RWPE2 (cell line): ENCODE results near the gene SNRNP27.
"Not testable (repeated sequence)": the region's sequence is repeated elsewhere in the genome, so short reads cannot be mapped to it uniquely, and the experiment has no call there.

Experiments used
- ATAC-seq: fragments of 200-7000 bp; cut with Tn5 transposase; 3 replicates; pipeline ENCODE4 v1.9.1; 2021; ENCODE audit warnings: low read depth
- DNase-seq: peaks from one replicate; pipeline ENCODE4 v3.0.0-alpha.2; 2020; ENCODE audit warnings: low spot score
- H3K27ac ChIP-seq: fragments of 450-650 bp; 2 replicates; pipeline ENCODE4 v1.5.1; 2017; ENCODE audit warnings: mild to moderate bottlenecking; ENCODE audit not compliant: poor library complexity, severe bottlenecking
- H3K27me3 ChIP-seq: fragments of 250-450 bp; sonication (Bioruptor Pico); 2 replicates; pipeline ENCODE4 v1.5.1; 2021; ENCODE audit warnings: mild to moderate bottlenecking, moderate library complexity; ENCODE audit not compliant: insufficient read depth, poor library complexity, severe bottlenecking
- H3K36me3 ChIP-seq: fragments of 250-450 bp; sonication (Bioruptor Pico); 2 replicates; pipeline ENCODE4 v1.5.1; 2020; ENCODE audit warnings: low read depth, mild to moderate bottlenecking, moderate library complexity
- H3K4me1 ChIP-seq: fragments of 250-450 bp; sonication (Bioruptor Pico); 2 replicates; pipeline ENCODE4 v1.5.1; 2021; ENCODE audit warnings: mild to moderate bottlenecking, moderate library complexity; ENCODE audit not compliant: insufficient read depth, poor library complexity, severe bottlenecking
- H3K4me3 ChIP-seq: fragments of 250-450 bp; sonication (Bioruptor Pico); 2 replicates; pipeline ENCODE4 v1.5.1; 2021; ENCODE audit warnings: mild to moderate bottlenecking, moderate library complexity; ENCODE audit not compliant: severe bottlenecking
- H3K9me3 ChIP-seq: fragments of 250-450 bp; sonication (Bioruptor Pico); 2 replicates; pipeline ENCODE4 v1.5.1; 2021; ENCODE audit warnings: mild to moderate bottlenecking, moderate library complexity; ENCODE audit not compliant: severe bottlenecking
- CTCF ChIP-seq: fragments of 450-650 bp; IDR thresholded peaks from one replicate; pipeline ENCODE4 v1.5.1; 2017; ENCODE audit warnings: mild to moderate bottlenecking, moderate library complexity; ENCODE audit not compliant: poor library complexity, severe bottlenecking

The SNRNP27 gene

GRCh38 chr2:69948032-69948962, 54.5 kb downstream of the SNRNP27 start:
- Histone ChIP-seq H3K9me3 (no peaks in the 10 kb centered on the region), H3K4me3 (no peak overlapping the region), H3K27me3 (no peaks in the 10 kb centered on the region), H3K27ac (peak overlapping the region; percentile 96), H3K36me3 (no peaks in the 10 kb centered on the region), H3K4me1 (peaks cover 33% of the 10 kb centered on the region)
- TF ChIP-seq CTCF: no peak
- DNase-seq (no peak), ATAC-seq (no peak)

GRCh38 chr2:69948963-69949645, 55.3 kb downstream of the SNRNP27 start:
- ATAC-seq: no peak
- DNase-seq: no peak
- TF ChIP-seq CTCF: no peak
- H3K4me1 ChIP-seq: peaks cover 33% of the 10 kb centered on the region
- H3K36me3 ChIP-seq: no peaks in the 10 kb centered on the region
- H3K27me3 ChIP-seq: no peaks in the 10 kb centered on the region
- H3K9me3 ChIP-seq: no peaks in the 10 kb centered on the region
- no peak overlapping the region for H3K4me3 ChIP-seq
- no peak overlapping the region for H3K27ac ChIP-seq

- TF ChIP-seq CTCF: no peak
- no peaks in the 10 kb centered on the region for H3K36me3 ChIP-seq
- no peaks in the 10 kb centered on the region for H3K9me3 ChIP-seq
- no peak for ATAC-seq
- H3K27ac ChIP-seq: no peak overlapping the region
- no peak overlapping the region for H3K4me3 ChIP-seq
- peaks cover 26% of the 10 kb centered on the region for H3K4me1 ChIP-seq
- no peaks in the 10 kb centered on the region for H3K27me3 ChIP-seq
- no peak for DNase-seq
Observed at GRCh38 chr2:69950241-69950640, 56.5 kb downstream of the SNRNP27 start.

GRCh38 chr2:69950671-69951070, 56.9 kb downstream of the SNRNP27 start:
- H3K27me3 ChIP-seq, ATAC-seq, DNase-seq, H3K27ac ChIP-seq, H3K36me3 ChIP-seq, H3K9me3 ChIP-seq, H3K4me3 ChIP-seq: not testable (repeated sequence)
- peaks cover 21% of the 10 kb centered on the region for H3K4me1 ChIP-seq

- DNase-seq (no peak), ATAC-seq (no peak)
- Histone ChIP-seq H3K36me3 (no peaks in the 10 kb centered on the region), H3K4me3 (no peak overlapping the region), H3K4me1 (peaks cover 3% of the 10 kb centered on the region), H3K27ac (no peak overlapping the region), H3K27me3 (no peaks in the 10 kb centered on the region), H3K9me3 (no peaks in the 10 kb centered on the region)
- no peak for TF ChIP-seq CTCF
Observed at GRCh38 chr2:69952336-69953115, 58.8 kb downstream of the SNRNP27 start.
